ENCODE measurements around the gene KPNA6. TPM values are rescaled to one million over a fixed set of nuclear protein-coding genes. Genes with fewer than 3 reads are reported as not detected.

The KPNA6 gene
- total and polyA plus RNA-seq, 2 donors (not counting 3 experiments of a cell fraction or from before 2014, with no cell fraction given), result 22.1 to 85.6 TPM

GRCh38 chr1:32204943-32205361 lies 97.1 kb downstream of the KPNA6 start:
- Histone ChIP-seq H3K4me3 (replicated peaks in 1 of 3; ENCODE audit: insufficient read depth in 1 of 3, low read depth in 1 of 3, low read length in 3 of 3) (peak overlapping the region; percentile 53 to 68 (median 68)), H3K4me1 (ENCODE audit: control insufficient read depth, extremely low read depth, insufficient read depth, low read length) (peaks cover 27% of the 10 kb centered on the region), H3K9me1 (replicated peaks; ENCODE audit: control insufficient read depth, extremely low read depth, insufficient read depth, low read length) (no peaks in the 10 kb centered on the region), H3K4me2 (ENCODE audit: insufficient read depth, low read length) (peak overlapping the region; percentile 85), H4K20me1 (replicated peaks; ENCODE audit: control insufficient read depth, extremely low read depth, insufficient read depth, low read length) (no peaks in the 10 kb centered on the region), H3K9ac (replicated peaks; ENCODE audit: extremely low read depth, insufficient read depth, low read length) (peak overlapping the region; percentile 83), H3K79me2 (ENCODE audit: control insufficient read depth, insufficient read depth, low read length) (no peaks in the 10 kb centered on the region), H2AFZ (ENCODE audit: low read depth, low read length) (peak overlapping the region; percentile 96), H3K9me3 (replicated peaks; ENCODE audit: control insufficient read depth, insufficient read depth, low read length) (no peaks in the 10 kb centered on the region), H3K27me3 (ENCODE audit: control insufficient read depth in 2 of 2, insufficient read depth in 2 of 2, low read length in 2 of 2) (no peaks in the 10 kb centered on the region), H3K36me3 (ENCODE audit: control insufficient read depth in 2 of 2, extremely low read depth in 1 of 2, insufficient read depth in 2 of 2, low read length in 2 of 2) (no peaks in the 10 kb centered on the region), H3K27ac (ENCODE audit: insufficient read depth, low read depth, low read length) (no peak overlapping the region)
- intact Hi-C loops (cut with micrococcal nuclease) (no loop called here), dilution Hi-C loops (cut with MboI; ENCODE audit: extremely low pct_ligation_motif_present, low sequenced_read_pairs) (no loop called here)
- CTCF ChIA-PET, result interaction anchor here (1.2 to 3.4 kb wide), 2 partner anchors 11 to 111 kb away, joined by 5 to 25 read pairs; no protein-coding TSS in a partner anchor
- FAIRE-seq, result no peak
- TF ChIP-seq MYC (IDR thresholded peaks at IDR 0.05; ENCODE audit: low read depth, low read length) (no peak), POLR2A (IDR thresholded peaks at IDR 0.05; ENCODE audit: low read depth, low read length) (no peak)
- POLR2A ChIA-PET, result interaction anchor here (1.1 to 1.7 kb wide), 2 partner anchors 131 to 190 kb away, joined by 3 to 4 read pairs; partner anchors contain the start of gene MARCKSL1
- no peak for DNase-seq (ENCODE audit: low read depth, low spot score)
- no TSS peak for BruUV-seq (replicated peaks)

GRCh38 chr1:32205401-32206370 lies 97.8 kb downstream of the KPNA6 start, which contains the start of gene IQCC:
IQCC (plus strand) TSS chr1:32205671; CDS start chr1:32205682, 11 bp downstream.
- TF ChIP-seq POLR2A (IDR thresholded peaks at IDR 0.05; ENCODE audit: low read depth, low read length), result peak; percentile 86
- peak; percentile 30 for TF ChIP-seq MAX (IDR thresholded peaks at IDR 0.05; ENCODE audit: insufficient read depth, insufficient read length)
- no peak for TF ChIP-seq FOS (IDR thresholded peaks at IDR 0.05; ENCODE audit: borderline replicate concordance, insufficient read depth, low read length)
- peak; percentile 92 for TF ChIP-seq POLR2AphosphoS5 (IDR thresholded peaks at IDR 0.05; ENCODE audit: insufficient read depth, low read depth, low read length)
- H3K4me1 ChIP-seq (ENCODE audit: control insufficient read depth, extremely low read depth, insufficient read depth, low read length), result peaks cover 27% of the 10 kb centered on the region
- dilution Hi-C loops (cut with MboI; ENCODE audit: extremely low pct_ligation_motif_present, low sequenced_read_pairs), result no loop called here
- ChIA-PET CTCF (interaction anchor here (0.6 to 3.4 kb wide), 5 partner anchors 10 to 195 kb away, joined by 3 to 25 read pairs (median 4); no protein-coding TSS in a partner anchor), POLR2A (interaction anchor here (0.6 to 1.7 kb wide), 3 partner anchors 56 to 189 kb away, joined by 3 to 4 read pairs (median 3); partner anchors contain the start of gene MARCKSL1)
- no peaks in the 10 kb centered on the region for H3K9me1 ChIP-seq (replicated peaks; ENCODE audit: control insufficient read depth, extremely low read depth, insufficient read depth, low read length)
- intact Hi-C loops (cut with micrococcal nuclease), result no loop called here
- peak within 1 kb of the TSS; percentile 53 to 68 (median 68) for H3K4me3 ChIP-seq (replicated peaks in 1 of 3; ENCODE audit: insufficient read depth in 1 of 3, low read depth in 1 of 3, low read length in 3 of 3)
- no peaks in the 10 kb centered on the region for H3K79me2 ChIP-seq (ENCODE audit: control insufficient read depth, insufficient read depth, low read length)
- H3K36me3 ChIP-seq (ENCODE audit: control insufficient read depth in 2 of 2, extremely low read depth in 1 of 2, insufficient read depth in 2 of 2, low read length in 2 of 2), result no peaks in the 10 kb centered on the region
- DNase-seq (ENCODE audit: low read depth, low spot score), result peak; percentile 82
- peak within 1 kb of the TSS; percentile 96 for H2AFZ ChIP-seq (ENCODE audit: low read depth, low read length)
- no peaks in the 10 kb centered on the region for H3K27me3 ChIP-seq (ENCODE audit: control insufficient read depth in 2 of 2, insufficient read depth in 2 of 2, low read length in 2 of 2)
- FAIRE-seq, result peak; percentile 84
- H3K9ac ChIP-seq (replicated peaks; ENCODE audit: extremely low read depth, insufficient read depth, low read length), result peak within 1 kb of the TSS; percentile 83
- BruUV-seq (replicated peaks), result TSS peak; percentile 75
- H3K9me3 ChIP-seq (replicated peaks; ENCODE audit: control insufficient read depth, insufficient read depth, low read length), result no peaks in the 10 kb centered on the region
- H4K20me1 ChIP-seq (replicated peaks; ENCODE audit: control insufficient read depth, extremely low read depth, insufficient read depth, low read length), result no peaks in the 10 kb centered on the region
- H3K27ac ChIP-seq (ENCODE audit: insufficient read depth, low read depth, low read length), result peak within 1 kb of the TSS; percentile 19
- H3K4me2 ChIP-seq (ENCODE audit: insufficient read depth, low read length), result peak within 1 kb of the TSS; percentile 85

Data from endothelial cell of umbilical vein (primary cell).